ENCODE measurements around the gene CLASP1.

The CLASP1 gene

DNA sequence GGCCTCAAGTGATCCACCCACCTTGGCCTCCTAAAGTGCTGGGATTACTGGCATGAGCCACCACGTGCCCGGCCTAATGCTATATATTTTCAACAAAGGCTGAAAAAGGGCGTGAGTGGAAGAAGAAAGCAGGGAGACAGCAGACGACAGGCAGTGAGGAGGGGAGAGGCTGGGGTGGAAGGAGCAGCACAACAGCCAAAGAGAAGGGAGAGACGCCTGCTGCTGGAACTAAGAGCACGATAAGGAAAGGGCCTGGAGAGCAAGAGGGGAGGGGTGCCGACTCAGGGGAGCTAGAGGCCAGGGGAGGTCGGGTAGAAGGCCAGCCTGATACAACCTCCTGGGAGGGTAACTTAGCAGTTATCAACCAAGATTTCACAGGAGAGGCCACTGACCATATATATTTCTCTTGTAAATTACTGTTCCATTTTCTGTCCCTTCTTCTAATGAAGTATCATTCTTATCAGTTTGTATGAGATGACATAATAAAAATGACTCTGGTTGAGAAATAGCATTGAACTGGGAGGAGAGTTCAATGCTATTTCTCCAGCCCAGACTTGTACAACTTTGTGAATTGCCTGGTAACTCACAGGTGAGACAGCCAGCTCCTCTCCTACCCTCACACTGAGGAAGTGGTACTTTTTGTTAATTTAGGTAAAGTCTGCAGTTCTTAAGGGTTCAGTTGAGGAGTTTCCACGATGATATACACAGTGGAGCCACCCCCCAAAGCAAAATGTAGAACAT lies 124.4 kb downstream of the CLASP1 start:
- no peak for DNase-seq (ENCODE audit: low read depth, low spot score)
- H3K4me3 ChIP-seq (ENCODE audit: low read length): no peak overlapping the region

DNA sequence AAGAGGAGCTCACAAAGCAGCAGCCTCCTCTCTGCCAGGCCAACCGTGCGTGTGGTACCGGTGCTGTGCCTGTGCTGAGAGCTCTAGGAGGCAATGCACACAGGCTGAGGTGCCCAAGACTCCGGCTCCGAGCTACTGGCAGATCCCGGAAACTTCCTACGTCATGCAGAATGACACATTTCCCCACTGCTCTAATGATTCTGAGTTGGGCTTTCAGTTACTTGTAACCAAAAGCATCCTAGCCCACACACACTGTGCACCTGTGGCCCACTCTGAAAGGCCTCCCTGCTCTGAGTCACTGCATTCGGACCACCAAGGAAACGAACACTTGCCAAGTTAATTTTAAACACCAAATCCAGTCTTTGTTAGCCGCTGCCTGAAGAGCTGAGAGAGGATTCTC lies 127.9 kb downstream of the CLASP1 start:
- DNase-seq (ENCODE audit: low read depth, low spot score): no peak

DNA sequence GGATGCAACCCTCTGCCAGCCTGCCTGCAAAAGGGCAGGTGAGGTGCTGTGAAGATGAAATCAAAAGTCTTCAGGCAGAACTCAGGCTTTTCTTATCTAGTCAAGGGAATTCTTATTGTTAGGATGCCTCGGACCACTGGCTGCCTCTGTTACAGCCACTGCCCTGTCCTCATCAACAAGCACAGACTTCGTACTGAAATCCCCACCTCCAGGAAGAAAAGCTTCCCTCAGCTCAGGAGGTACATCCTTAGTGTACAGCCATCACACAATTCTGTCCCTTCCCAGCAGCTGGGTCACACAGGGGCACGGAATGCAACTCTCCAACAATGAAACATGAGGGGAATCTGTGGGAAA lies 128.6 kb downstream of the CLASP1 start:
- no peak for DNase-seq (ENCODE audit: low read depth, low spot score)
- H3K4me3 ChIP-seq (ENCODE audit: low read length): no peak overlapping the region

More for the DNA sequence above, 127.9 kb downstream of the CLASP1 start:
- H3K4me3 ChIP-seq (ENCODE audit: low read length): no peak overlapping the region

DNA sequence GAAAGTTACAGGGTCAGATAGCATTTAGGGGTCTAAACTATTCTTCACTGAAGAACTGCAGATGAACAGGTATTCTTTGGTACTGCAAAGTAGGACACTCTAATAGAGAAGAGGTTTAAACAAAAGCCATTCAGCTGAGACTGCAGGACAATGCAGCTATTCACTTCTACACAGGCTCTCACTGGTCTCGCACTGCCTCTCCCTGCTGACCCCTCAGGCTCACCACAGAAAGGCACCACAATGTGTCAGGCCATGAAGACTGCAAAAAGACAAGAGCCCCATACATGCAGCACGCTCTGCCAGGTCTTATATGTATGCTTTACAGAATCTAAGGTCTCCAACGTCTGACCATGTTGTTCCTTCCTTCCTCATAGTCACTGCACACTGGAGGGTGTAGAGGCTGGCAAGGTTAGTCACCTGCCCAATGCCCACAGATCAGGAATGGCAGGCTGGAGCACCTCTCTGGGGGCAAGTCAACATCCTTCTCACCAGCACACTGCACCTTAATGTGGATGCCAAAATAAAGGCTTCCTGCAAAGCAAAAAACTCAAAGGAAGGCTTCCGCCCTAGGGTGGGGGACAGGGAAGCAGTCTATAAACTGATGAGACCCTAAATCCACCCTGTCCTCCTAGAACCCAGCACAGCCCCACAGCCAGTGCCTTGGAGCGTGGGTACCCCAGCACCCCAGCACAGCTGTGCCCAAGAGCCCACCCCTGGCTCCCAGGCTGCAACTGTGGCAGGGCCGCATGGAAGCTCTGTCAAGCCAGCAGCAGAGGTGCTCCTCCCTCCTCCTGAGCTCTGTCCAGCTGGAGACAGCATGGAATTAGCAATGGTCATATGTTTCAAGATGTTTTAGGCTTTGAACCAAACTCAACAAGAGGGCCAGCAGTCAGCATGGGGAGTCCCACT lies 129.3 kb downstream of the CLASP1 start:
- no peak overlapping the region for H3K4me3 ChIP-seq (ENCODE audit: low read length)
- DNase-seq (ENCODE audit: low read depth, low spot score): no peak

DNA sequence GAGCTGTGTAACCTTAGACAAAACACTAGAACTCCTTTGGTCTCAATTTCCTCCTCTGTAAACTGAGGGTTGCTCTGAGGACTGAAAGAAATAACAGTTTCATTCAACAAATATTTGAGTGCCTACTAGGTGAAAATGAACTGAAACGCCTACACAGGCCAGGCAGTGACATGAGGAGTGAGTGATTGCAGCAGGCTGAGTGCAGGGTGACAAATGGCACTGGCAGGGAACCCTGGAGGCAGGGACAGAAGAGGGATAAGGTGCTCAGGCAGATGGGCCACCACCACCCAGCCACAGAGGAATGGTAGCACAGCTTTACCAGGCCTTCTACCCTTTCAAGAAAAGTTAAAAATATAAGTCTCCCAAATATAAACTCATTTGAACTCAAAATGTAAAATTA lies 130.1 kb downstream of the CLASP1 start:
- no peak overlapping the region for H3K4me3 ChIP-seq (ENCODE audit: low read length)
- DNase-seq (ENCODE audit: low read depth, low spot score): no peak

DNA sequence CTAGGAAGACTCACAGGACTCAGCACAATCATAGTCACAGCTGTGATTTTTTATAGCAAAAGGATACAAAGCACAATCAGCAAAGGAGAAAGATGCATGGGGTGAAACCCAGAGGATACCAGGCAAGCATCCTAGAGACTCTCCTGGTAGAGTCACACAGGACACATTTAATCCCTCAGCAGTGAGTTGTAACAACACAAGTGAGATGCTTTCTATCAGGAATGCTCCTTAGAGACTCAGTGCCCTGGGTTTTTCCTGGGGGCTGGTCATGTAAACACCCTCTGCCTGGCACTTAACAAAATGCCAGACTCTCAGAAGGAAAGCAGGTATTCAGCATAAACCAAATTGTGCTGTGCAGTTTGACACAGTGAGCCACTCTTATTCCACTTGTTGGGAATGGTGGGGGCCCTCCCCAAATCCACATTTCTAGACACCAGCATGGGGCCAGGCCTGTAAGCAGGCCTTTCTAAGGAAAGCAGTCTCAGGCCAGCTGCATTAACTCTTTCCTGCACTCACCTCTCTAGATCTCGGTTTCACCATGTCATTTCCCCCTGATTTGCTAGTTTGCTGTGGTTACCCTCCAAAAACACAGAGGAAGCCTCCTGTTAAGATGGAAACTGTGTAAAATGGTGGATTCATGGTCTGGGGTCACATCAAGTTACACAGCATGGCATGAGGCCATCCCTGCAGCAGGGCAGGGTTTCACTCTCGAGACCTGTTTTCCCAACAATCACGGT lies 135.5 kb downstream of the CLASP1 start:
- H3K4me3 ChIP-seq (ENCODE audit: low read length): no peak overlapping the region
- DNase-seq (ENCODE audit: low read depth, low spot score): no peak

DNA sequence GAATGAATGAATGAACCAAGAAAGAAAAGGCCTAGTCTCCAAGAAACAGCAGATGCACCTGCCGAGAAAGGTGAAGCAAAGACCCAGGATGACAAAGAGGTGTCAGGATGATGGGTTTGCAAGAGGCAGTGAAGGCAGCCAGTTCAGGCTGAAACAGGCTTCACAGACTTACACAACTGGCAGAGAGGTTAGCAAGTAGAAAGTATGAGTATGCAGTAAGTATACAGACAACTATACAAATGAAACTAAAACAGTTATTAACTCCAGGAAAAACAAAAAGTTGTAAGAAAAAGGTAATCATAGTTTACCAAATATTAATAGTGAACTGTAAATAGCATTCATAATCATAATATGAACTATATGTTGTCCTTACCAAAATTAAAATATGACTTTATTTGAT lies 138.4 kb downstream of the CLASP1 start:
- H3K4me3 ChIP-seq (ENCODE audit: low read length): no peak overlapping the region
- no peak for DNase-seq (ENCODE audit: low read depth, low spot score)

DNA sequence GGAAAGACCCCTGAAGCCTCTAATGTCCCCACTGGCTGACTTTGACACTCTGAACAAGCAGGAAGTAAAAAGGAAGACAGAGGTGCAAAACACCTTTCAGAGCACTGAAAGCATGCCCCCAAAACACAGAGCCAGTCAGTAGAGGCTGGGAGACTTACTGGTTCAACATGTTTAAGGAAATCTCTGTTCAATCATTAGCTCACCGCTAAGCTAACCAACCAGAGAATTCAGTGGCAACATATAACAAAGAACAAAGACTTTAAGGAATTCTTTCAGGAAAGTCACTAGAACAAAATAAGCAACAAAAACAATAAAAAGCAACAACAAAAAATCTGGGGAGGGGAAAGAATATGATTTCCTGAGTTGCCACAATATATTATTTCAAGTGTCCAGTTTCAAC lies 142.6 kb downstream of the CLASP1 start:
- no peak overlapping the region for H3K4me3 ChIP-seq (ENCODE audit: low read length)
- DNase-seq (ENCODE audit: low read depth, low spot score): no peak

DNA sequence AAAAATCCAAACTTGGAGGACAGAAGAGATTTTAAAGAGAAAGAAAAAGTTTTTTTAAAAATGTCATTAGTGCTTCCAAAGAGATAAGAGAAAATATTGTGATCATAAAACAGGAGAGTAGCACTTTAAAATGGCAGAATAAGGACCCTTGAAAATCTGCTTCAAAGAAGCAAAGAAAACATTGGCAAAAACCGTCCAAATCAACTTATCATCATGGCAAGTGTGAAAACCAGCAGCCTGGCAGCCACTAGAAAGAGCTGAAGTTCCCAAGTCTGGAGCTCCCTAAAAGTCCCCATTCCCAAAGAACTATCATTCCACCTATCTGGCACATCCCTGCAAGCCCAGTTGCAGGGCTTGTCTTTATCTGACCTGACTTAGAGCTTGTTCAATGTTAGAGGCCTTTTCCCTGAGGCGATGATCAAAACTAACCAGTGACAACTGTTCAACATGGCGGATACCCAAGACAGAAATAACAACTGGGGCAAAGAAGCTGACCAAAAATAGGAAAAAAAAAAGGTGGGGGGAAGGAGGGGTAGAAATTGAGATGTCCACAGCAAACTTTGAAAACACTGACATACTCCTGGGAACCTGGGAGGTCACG lies 143.2 kb downstream of the CLASP1 start:
- H3K4me3 ChIP-seq (ENCODE audit: low read length): no peak overlapping the region
- no peak for DNase-seq (ENCODE audit: low read depth, low spot score)

DNA sequence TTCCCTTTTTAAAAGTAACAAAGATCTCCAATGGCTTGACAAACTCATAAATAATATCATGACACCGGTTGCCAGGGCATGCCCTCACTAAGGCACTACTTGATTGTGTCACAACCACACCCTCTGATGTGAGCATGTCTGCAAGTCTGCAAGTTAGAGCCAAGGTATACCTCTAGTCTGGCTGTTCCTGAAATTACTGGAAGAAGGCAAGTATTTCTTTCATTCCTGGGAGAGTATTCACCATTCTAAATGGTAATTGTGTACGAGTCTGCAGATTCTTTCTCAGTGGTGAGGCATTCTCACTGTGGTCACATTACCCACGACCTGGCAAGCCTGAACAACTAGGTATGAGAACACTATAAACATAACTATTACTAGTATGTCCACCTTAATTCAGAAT lies 144.3 kb downstream of the CLASP1 start:
- no peak overlapping the region for H3K4me3 ChIP-seq (ENCODE audit: low read length)
- DNase-seq (ENCODE audit: low read depth, low spot score): no peak

DNA sequence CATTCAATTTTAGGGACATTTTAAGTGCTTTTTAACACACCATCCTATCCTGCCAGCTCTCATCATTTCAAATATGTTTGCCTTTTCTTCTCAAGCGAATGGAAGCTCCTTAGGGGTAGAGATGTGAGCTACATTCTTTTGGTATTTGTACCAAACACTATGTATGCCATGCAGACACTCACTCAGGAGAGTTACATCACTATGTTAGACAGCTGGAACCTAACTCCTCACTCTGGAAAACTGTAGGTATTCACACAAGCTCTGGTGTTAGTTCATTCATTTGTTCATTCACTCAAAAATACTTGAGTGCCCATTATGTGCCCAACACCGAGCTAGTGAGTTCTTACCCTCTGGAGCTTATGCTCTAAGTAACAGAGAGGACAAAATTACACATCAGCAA lies 144.9 kb downstream of the CLASP1 start:
- DNase-seq (ENCODE audit: low read depth, low spot score): no peak
- H3K4me3 ChIP-seq (ENCODE audit: low read length): no peak overlapping the region

DNA sequence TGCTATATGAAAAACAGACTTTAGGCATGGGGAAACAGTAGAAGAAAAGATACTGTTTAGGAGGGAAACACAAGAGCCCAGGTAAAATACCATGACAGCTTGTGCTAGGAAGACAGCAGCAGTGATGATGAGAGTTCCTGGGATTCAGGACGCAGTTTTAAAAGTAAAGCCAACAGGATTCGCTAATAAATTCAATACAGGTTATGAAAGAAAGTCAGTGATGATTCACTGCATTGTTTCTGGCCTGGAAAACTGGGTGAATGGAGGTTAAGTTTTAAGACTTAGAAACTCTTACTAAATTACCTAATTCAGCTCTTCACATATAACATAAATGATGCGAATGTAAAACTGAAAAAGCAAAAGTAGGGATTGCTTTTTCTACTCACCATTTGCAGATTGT lies 146.5 kb downstream of the CLASP1 start:
- H3K4me3 ChIP-seq (ENCODE audit: low read length): no peak overlapping the region

DNA sequence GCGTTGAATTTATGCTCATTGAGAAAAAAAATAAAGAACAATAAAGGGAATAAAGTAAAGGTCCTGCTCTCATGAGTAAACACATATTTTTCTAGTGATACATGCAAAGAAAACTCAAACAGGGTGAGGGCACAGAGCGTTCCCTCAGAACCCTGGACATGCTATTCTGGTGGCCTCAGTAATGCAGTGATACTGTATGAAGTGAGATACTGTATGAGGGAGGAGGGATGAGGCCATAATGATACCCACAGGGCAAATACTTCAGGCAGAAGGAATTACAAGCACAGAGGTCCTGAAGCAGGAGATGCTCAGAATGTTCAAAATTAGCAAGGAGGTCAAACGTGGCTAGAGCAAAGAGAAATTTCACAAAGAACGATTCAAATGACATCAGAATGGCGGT lies 147.0 kb downstream of the CLASP1 start:
- no peak for DNase-seq (ENCODE audit: low read depth, low spot score)
- no peak overlapping the region for H3K4me3 ChIP-seq (ENCODE audit: low read length)

More for the DNA sequence above, 146.5 kb downstream of the CLASP1 start:
- DNase-seq (ENCODE audit: low read depth, low spot score): no peak

DNA sequence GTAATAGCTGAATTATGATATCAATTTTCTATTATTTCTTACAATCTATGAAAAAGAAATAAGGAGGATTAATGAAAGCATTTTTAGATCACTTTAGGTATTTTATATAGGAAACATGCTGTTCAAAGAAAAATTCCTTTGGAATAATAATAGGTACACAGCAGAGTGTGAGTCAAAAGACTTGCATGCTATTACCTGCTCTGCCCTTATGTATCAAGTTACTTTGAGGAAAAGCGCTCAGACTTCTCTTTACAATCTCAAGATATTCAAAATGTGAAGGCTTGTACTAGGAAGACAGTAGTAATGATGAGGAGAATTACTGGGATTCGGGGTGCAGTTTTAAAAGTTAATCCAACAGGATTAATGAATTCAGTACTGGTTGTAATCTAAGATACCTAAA lies 147.7 kb downstream of the CLASP1 start:
- H3K4me3 ChIP-seq (ENCODE audit: low read length): no peak overlapping the region
- DNase-seq (ENCODE audit: low read depth, low spot score): no peak

DNA sequence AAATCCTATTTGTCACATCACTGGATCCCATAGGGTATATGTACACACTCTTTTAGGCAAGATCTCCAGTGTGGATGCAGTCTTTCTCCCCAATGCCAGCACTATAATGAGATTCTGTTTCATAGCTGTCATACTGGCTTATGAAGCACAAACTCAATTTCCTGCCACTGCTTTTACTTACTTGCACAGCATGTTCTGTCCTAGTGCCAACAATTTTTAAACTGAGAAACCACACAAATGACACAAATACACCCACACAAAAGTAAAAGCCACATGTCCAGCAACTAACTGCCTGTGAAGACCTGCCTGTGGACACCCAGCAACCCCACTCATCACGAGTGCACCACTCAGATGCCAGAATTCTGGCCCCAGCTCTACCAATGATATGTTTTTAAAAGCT lies 148.2 kb downstream of the CLASP1 start:
- H3K4me3 ChIP-seq (ENCODE audit: low read length): no peak overlapping the region
- DNase-seq (ENCODE audit: low read depth, low spot score): no peak

DNA sequence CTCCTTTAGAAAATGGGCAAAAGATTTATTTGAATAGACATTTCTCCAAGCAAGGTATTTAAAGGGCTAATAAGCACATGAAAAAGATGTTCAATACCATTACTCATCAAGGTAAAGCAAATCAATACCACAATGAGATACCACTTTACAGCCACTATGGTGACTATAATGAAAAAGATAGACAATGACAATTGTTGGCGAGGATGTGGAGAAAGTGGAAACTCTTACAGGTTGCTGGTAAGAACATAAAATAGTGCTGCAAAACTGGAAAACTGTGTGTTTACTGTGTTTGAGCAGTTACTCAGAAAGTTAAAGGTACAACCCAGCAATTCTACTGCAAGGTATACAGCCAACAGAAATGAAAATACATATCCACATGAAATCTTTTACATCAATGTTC lies 150.5 kb downstream of the CLASP1 start:
- DNase-seq (ENCODE audit: low read depth, low spot score): no peak
- no peak overlapping the region for H3K4me3 ChIP-seq (ENCODE audit: low read length)

DNA sequence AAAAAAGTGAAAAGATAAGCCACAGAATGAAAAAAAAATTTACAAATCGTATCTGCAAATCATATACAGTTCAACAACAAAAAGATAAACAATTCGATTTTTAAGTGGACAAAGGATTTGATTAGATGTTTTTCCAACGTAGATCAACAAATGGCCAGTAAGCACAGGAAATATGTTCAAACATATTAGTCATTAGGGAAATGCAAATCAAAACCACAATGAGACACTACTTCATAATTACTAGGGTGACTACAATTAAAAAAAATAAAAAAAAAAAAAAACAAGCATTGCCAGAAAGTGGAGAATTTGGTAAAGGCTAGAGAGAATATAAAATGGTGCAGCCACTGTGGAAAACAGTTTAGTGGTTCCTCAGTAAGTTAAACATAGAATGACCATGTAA lies 156.9 kb downstream of the CLASP1 start:
- H3K4me3 ChIP-seq (ENCODE audit: low read length): no peak overlapping the region
- DNase-seq (ENCODE audit: low read depth, low spot score): no peak

DNA sequence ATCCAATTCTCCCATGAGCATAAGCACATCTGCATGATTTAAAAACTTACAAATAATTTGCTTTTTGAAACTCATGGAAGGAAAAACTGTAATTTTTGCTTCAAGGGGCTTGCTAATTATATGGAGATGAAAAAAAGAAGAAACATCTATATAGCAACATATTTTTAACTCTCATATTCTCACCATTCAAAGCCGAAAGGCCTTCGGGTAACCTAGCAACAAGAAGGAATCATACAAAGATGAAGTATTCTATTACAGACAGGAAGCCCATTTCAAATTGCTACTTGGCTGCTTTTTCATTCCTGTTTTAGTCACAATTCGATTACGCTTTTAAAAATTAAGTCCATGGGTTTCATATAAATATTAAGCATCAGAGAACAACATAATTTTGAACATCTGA lies 157.7 kb downstream of the CLASP1 start:
- no peak overlapping the region for H3K4me3 ChIP-seq (ENCODE audit: low read length)
- no peak for DNase-seq (ENCODE audit: low read depth, low spot score)

DNA sequence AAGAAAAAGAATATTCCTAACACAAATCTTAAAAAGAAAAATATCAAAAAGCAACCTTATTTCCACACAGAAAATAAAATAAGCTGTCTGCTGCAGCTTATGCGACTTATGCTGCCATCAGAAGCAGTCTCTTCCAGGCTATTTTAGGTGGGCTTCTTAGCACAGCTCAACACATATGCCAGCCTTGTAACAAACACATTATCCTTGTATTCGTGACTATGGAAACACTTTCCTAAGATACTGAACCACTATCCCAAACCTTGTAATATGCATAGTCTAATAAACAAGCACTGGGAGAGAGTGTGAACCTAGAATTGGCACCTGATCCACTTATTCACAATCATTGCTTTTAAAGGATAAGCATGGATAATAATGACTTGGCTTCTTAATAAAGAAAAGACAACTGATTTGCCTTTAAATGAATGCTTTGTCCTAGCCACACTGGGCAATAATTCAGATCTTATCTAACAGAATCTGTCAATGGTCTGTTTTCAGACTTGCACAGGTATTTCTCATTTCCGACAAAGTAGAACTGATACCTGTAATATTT lies 158.6 kb downstream of the CLASP1 start:
- H3K4me3 ChIP-seq (ENCODE audit: low read length): no peak overlapping the region
- DNase-seq (ENCODE audit: low read depth, low spot score): no peak
